GM23338 (cell line): ENCODE data around the gene LTBP2. TPM values are rescaled to one million over a fixed set of nuclear protein-coding genes. Genes with fewer than 3 reads are reported as not detected.

ENCODE experiments used
- ATAC-seq: fragments of 200-7000 bp; cut with Tn5 transposase; 3 replicates; pipeline ENCODE4 v1.9.1; 2020
- DNase-seq: peaks from one replicate; pipeline ENCODE4 v3.0.0-alpha.2; 2015; ENCODE audit warnings: low spot score
- H2AFZ ChIP-seq: fragments of 200-600 bp; sonication (generic); 2 replicates; pipeline ENCODE4 v1.8.0; 2016; ENCODE audit warnings: antibody characterized with exemption, mild to moderate bottlenecking, moderate library complexity
- H3F3A ChIP-seq: fragments of 200-600 bp; sonication (generic); replicated peaks from 2 replicates; pipeline ENCODE4 v1.8.0; 2017; ENCODE audit warnings: antibody characterized with exemption, mixed run types, low read depth
- H3K27ac ChIP-seq: fragments of 200-600 bp; sonication (generic); 2 replicates; pipeline ENCODE4 v1.6.1; 2016; ENCODE audit warnings: low read depth
- H3K27me3 ChIP-seq: fragments of 200-600 bp; sonication (generic); 2 replicates; pipeline ENCODE4 v1.8.0; 2016; ENCODE audit warnings: mild to moderate bottlenecking, mixed run types, moderate library complexity; ENCODE audit not compliant: insufficient read depth
- H3K36me3 ChIP-seq: fragments of 200-600 bp; sonication (generic); 2 replicates; pipeline ENCODE4 v1.8.0; 2016; ENCODE audit warnings: mild to moderate bottlenecking; ENCODE audit not compliant: insufficient read depth
- H3K4me1 ChIP-seq: fragments of 200-600 bp; sonication (generic); 2 replicates; pipeline ENCODE4 v1.8.0; 2016; ENCODE audit warnings: mild to moderate bottlenecking, moderate library complexity; ENCODE audit not compliant: insufficient read depth
- H3K4me2 ChIP-seq: fragments of 200-600 bp; sonication (generic); 2 replicates; pipeline ENCODE4 v1.7.1; 2017; ENCODE audit warnings: mixed run types
- H3K4me3 ChIP-seq: fragments of 200-600 bp; sonication (generic); 2 replicates; pipeline ENCODE4 v1.6.1; 2016; ENCODE audit warnings: mixed run types
- H3K79me2 ChIP-seq: fragments of 200-600 bp; sonication (generic); replicated peaks from 2 replicates; pipeline ENCODE4 v1.8.0; 2017; ENCODE audit warnings: mild to moderate bottlenecking; ENCODE audit not compliant: insufficient read depth
- H3K9me2 ChIP-seq: fragments of 200-600 bp; sonication (generic); 2 replicates; pipeline ENCODE4 v1.8.0; 2017; ENCODE audit not compliant: insufficient read depth
- H4K20me1 ChIP-seq: fragments of 200-600 bp; sonication (generic); replicated peaks from 2 replicates; pipeline ENCODE4 v1.8.0; 2017; ENCODE audit warnings: mild to moderate bottlenecking; ENCODE audit not compliant: insufficient read depth
- H3K27ac Mint-ChIP-seq: 2 replicates; pipeline ENCODE4 v1.8.0; 2020; ENCODE audit warnings: inconsistent platforms, mild to moderate bottlenecking, moderate library complexity, mixed read lengths
- H3K27me3 Mint-ChIP-seq: 3 replicates; pipeline ENCODE4 v1.8.0; 2022; ENCODE audit warnings: low read depth, mild to moderate bottlenecking, moderate library complexity, mixed read lengths, inconsistent platforms; ENCODE audit not compliant: insufficient read depth, poor library complexity
- H3K36me3 Mint-ChIP-seq: 3 replicates; pipeline ENCODE4 v1.8.0; 2021; ENCODE audit warnings: low read depth, mild to moderate bottlenecking, inconsistent platforms, moderate library complexity, mixed read lengths
- H3K4me1 Mint-ChIP-seq: 3 replicates; pipeline ENCODE4 v1.8.0; 2020; ENCODE audit warnings: mild to moderate bottlenecking, inconsistent platforms, mixed read lengths
- H3K4me3 Mint-ChIP-seq: 3 replicates; pipeline ENCODE4 v1.8.0; 2021; ENCODE audit warnings: moderate library complexity, mild to moderate bottlenecking, inconsistent platforms, mixed read lengths
- H3K9me3 Mint-ChIP-seq: 3 replicates; pipeline ENCODE4 v1.8.0; 2020; ENCODE audit warnings: moderate library complexity, mild to moderate bottlenecking, inconsistent platforms, mixed read lengths
- CREB1 ChIP-seq: fragments of 250-450 bp; sonication (Bioruptor Pico); IDR thresholded peaks from 2 replicates; pipeline ENCODE4 v1.5.0; 2020; ENCODE audit warnings: low read depth, mild to moderate bottlenecking, moderate library complexity
- EZH2 ChIP-seq: fragments of 200-600 bp; sonication (generic); IDR thresholded peaks from one replicate; pipeline ENCODE4 v1.8.0; 2017; ENCODE audit warnings: antibody characterized with exemption, mild to moderate bottlenecking, low read depth; ENCODE audit not compliant: unreplicated experiment
- EZH2phosphoT487 ChIP-seq: fragments of 200-600 bp; sonication (generic); IDR thresholded peaks from one replicate; pipeline ENCODE4 v1.8.1; 2018; ENCODE audit warnings: antibody characterized with exemption; ENCODE audit not compliant: unreplicated experiment
- JUNB ChIP-seq: IDR thresholded peaks from one replicate; pipeline ENCODE4 v1.6.1; 2016; ENCODE audit warnings: antibody characterized with exemption; ENCODE audit not compliant: unreplicated experiment
- NANOG ChIP-seq: IDR thresholded peaks from 2 replicates; pipeline ENCODE4 v1.6.1; 2016; ENCODE audit warnings: antibody characterized with exemption, borderline replicate concordance
- POLR2AphosphoS5 ChIP-seq: IDR thresholded peaks from 2 replicates; pipeline ENCODE4 v1.6.1; 2016; ENCODE audit warnings: antibody characterized with exemption, low read depth
- STAT1 ChIP-seq: IDR thresholded peaks from one replicate; pipeline ENCODE4 v1.6.1; 2016; ENCODE audit warnings: antibody characterized with exemption; ENCODE audit not compliant: unreplicated experiment
- ZNF114 ChIP-seq: fragments of 250-450 bp; sonication (Bioruptor Pico); IDR thresholded peaks from 2 replicates; pipeline ENCODE4 v1.5.0; 2020; ENCODE audit warnings: mild to moderate bottlenecking, moderate library complexity
- polyA plus RNA-seq: library from polyadenylated mRNA; unstranded; fragments of >200 nt; fragmentation: Nextera tagmentation; extraction: Ambion mirVana; gene quantifications from 2 replicates; pipeline ENCODE4 v1.2.1, GENCODE V29; 2016
- total RNA-seq: library from RNA; depleted of rRNA; stranded (reverse); fragments of >200 nt; shearing (Covaris generic); gene quantifications from 2 replicates; pipeline ENCODE4 v1.2.3, GENCODE V29; 2014
- TF ChIP-seq, protein P1 (sequence below): fragments of 250-450 bp; sonication (Bioruptor Pico); IDR thresholded peaks from 2 replicates; pipeline ENCODE4 v1.5.0; 2020; ENCODE audit warnings: mild to moderate bottlenecking, moderate library complexity
- TF ChIP-seq, protein P2 (sequence below): IDR thresholded peaks from one replicate; pipeline ENCODE4 v1.6.1; 2018; ENCODE audit warnings: antibody characterized with exemption; ENCODE audit not compliant: unreplicated experiment

LTBP2 gene
- total and polyA plus RNA-seq, 2 experiments from 2014 or later, result 0.27 to 0.49 TPM

GRCh38 chr14:74483321-74483720 lies 128.7 kb downstream of the LTBP2 start (continued):
- TF ChIP-seq, protein P1, sequence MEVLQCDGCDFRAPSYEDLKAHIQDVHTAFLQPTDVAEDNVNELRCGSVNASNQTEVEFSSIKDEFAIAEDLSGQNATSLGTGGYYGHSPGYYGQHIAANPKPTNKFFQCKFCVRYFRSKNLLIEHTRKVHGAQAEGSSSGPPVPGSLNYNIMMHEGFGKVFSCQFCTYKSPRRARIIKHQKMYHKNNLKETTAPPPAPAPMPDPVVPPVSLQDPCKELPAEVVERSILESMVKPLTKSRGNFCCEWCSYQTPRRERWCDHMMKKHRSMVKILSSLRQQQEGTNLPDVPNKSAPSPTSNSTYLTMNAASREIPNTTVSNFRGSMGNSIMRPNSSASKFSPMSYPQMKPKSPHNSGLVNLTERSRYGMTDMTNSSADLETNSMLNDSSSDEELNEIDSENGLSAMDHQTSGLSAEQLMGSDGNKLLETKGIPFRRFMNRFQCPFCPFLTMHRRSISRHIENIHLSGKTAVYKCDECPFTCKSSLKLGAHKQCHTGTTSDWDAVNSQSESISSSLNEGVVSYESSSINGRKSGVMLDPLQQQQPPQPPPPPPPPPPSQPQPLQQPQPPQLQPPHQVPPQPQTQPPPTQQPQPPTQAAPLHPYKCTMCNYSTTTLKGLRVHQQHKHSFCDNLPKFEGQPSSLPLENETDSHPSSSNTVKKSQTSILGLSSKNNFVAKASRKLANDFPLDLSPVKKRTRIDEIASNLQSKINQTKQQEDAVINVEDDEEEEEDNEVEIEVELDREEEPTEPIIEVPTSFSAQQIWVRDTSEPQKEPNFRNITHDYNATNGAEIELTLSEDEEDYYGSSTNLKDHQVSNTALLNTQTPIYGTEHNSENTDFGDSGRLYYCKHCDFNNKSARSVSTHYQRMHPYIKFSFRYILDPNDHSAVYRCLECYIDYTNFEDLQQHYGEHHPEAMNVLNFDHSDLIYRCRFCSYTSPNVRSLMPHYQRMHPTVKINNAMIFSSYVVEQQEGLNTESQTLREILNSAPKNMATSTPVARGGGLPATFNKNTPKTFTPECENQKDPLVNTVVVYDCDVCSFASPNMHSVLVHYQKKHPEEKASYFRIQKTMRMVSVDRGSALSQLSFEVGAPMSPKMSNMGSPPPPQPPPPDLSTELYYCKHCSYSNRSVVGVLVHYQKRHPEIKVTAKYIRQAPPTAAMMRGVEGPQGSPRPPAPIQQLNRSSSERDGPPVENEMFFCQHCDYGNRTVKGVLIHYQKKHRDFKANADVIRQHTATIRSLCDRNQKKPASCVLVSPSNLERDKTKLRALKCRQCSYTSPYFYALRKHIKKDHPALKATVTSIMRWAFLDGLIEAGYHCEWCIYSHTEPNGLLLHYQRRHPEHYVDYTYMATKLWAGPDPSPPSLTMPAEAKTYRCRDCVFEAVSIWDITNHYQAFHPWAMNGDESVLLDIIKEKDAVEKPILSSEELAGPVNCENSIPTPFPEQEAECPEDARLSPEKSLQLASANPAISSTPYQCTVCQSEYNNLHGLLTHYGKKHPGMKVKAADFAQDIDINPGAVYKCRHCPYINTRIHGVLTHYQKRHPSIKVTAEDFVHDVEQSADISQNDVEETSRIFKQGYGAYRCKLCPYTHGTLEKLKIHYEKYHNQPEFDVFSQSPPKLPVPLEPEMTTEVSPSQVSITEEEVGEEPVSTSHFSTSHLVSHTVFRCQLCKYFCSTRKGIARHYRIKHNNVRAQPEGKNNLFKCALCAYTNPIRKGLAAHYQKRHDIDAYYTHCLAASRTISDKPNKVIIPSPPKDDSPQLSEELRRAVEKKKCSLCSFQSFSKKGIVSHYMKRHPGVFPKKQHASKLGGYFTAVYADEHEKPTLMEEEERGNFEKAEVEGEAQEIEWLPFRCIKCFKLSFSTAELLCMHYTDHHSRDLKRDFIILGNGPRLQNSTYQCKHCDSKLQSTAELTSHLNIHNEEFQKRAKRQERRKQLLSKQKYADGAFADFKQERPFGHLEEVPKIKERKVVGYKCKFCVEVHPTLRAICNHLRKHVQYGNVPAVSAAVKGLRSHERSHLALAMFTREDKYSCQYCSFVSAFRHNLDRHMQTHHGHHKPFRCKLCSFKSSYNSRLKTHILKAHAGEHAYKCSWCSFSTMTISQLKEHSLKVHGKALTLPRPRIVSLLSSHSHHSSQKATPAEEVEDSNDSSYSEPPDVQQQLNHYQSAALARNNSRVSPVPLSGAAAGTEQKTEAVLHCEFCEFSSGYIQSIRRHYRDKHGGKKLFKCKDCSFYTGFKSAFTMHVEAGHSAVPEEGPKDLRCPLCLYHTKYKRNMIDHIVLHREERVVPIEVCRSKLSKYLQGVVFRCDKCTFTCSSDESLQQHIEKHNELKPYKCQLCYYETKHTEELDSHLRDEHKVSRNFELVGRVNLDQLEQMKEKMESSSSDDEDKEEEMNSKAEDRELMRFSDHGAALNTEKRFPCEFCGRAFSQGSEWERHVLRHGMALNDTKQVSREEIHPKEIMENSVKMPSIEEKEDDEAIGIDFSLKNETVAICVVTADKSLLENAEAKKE (CRISPR knock-in tag), result no peak

- Mint-ChIP-seq H3K9me3 (no peaks in the 10 kb centered on the region), H3K27ac (no peak overlapping the region), H3K4me1 (peaks cover 22% of the 10 kb centered on the region; the same call in 2 of the 3 replicates), H3K4me3 (no peak overlapping the region), H3K36me3 (peaks cover 32% of the 10 kb centered on the region), H3K27me3 (peaks cover 3% of the 10 kb centered on the region)
- ATAC-seq (no peak), DNase-seq (no peak)
- Histone ChIP-seq H2AFZ (no peak overlapping the region), H3K4me3 (no peak overlapping the region), H3F3A (peaks cover 7% of the 10 kb centered on the region; the same call in 1 of the 2 replicates), H3K4me1 (peaks cover 8% of the 10 kb centered on the region; the same call in 1 of the 2 replicates), H3K79me2 (peaks cover 3% of the 10 kb centered on the region; the same call in 1 of the 2 replicates), H4K20me1 (peaks cover 8% of the 10 kb centered on the region; the same call in 1 of the 2 replicates), H3K27me3 (no peaks in the 10 kb centered on the region), H3K4me2 (no peak overlapping the region), H3K27ac (no peak overlapping the region), H3K36me3 (peaks cover 35% of the 10 kb centered on the region), H3K9me2 (no peaks in the 10 kb centered on the region)
- TF ChIP-seq NANOG, result no peak
- no peak for TF ChIP-seq JUNB
- TF ChIP-seq EZH2, result no peak
- no peak for TF ChIP-seq STAT1
- TF ChIP-seq ZNF114 (CRISPR knock-in tag), result no peak
- TF ChIP-seq, protein P2, sequence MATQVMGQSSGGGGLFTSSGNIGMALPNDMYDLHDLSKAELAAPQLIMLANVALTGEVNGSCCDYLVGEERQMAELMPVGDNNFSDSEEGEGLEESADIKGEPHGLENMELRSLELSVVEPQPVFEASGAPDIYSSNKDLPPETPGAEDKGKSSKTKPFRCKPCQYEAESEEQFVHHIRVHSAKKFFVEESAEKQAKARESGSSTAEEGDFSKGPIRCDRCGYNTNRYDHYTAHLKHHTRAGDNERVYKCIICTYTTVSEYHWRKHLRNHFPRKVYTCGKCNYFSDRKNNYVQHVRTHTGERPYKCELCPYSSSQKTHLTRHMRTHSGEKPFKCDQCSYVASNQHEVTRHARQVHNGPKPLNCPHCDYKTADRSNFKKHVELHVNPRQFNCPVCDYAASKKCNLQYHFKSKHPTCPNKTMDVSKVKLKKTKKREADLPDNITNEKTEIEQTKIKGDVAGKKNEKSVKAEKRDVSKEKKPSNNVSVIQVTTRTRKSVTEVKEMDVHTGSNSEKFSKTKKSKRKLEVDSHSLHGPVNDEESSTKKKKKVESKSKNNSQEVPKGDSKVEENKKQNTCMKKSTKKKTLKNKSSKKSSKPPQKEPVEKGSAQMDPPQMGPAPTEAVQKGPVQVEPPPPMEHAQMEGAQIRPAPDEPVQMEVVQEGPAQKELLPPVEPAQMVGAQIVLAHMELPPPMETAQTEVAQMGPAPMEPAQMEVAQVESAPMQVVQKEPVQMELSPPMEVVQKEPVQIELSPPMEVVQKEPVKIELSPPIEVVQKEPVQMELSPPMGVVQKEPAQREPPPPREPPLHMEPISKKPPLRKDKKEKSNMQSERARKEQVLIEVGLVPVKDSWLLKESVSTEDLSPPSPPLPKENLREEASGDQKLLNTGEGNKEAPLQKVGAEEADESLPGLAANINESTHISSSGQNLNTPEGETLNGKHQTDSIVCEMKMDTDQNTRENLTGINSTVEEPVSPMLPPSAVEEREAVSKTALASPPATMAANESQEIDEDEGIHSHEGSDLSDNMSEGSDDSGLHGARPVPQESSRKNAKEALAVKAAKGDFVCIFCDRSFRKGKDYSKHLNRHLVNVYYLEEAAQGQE, result no peak
- no peak for TF ChIP-seq POLR2AphosphoS5
- no peak for TF ChIP-seq EZH2phosphoT487
- TF ChIP-seq CREB1 (CRISPR knock-in tag), result no peak
Observed at GRCh38 chr14:74482571-74482970, 129.5 kb downstream of the LTBP2 start.
